ENCODE results near the gene GAR1. TPM values are rescaled to one million over a fixed set of nuclear protein-coding genes. Genes with fewer than 3 reads are reported as not detected.
A peak's percentile ranks its signal among the peaks of the same experiment; 100 is the strongest.

Gene GAR1
- total RNA-seq, 2 donors from 2014 or later: 9.3 to 11.1 TPM

GRCh38 chr4:109816082-109816442 is 500 bp downstream of the GAR1 start:
- Mint-ChIP-seq H3K36me3 (ENCODE audit: low read depth) (peaks cover 18% of the 10 kb centered on the region), H3K27me3 (no peaks in the 10 kb centered on the region), H3K27ac (peak overlapping the region; percentile 98), H3K4me3 (peak overlapping the region; percentile 99), H3K4me1 (peaks cover 40% of the 10 kb centered on the region)
- H3K9me3 ChIP-seq (ENCODE audit: control insufficient read depth, low read length, poor library complexity, severe bottlenecking): no peaks in the 10 kb centered on the region
- peak; percentile 25 to 37 (median 34) for DNase-seq
- ATAC-seq: peak; percentile 24

DNA sequence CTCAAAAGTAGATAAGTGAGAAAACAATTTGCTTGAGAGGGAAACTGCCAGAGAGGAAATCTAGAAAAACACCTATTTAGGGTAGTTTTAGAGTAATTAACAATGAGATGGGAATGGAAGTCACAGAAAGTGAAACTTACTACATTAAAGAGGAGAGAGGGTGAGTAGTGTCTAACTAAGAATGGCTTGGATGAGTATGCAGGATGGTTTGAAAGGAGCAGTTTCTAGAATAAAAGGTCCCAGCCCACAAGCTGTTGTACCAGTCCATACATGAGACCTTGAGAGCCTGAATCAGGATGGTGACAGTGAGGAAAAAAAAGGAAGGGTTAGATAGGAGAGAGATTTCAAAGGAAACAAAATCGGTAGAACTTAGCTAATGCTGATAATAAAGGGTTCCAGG is 1.3 kb downstream of the GAR1 start:
- H3K4me1 Mint-ChIP-seq: peaks cover 40% of the 10 kb centered on the region
- peak overlapping the region; percentile 99 for H3K4me3 Mint-ChIP-seq
- no peaks in the 10 kb centered on the region for H3K9me3 ChIP-seq (ENCODE audit: control insufficient read depth, low read length, poor library complexity, severe bottlenecking)
- peak overlapping the region; percentile 98 for H3K27ac Mint-ChIP-seq
- DNase-seq: no peak
- H3K36me3 Mint-ChIP-seq (ENCODE audit: low read depth): peaks cover 18% of the 10 kb centered on the region
- no peak for ATAC-seq
- no peaks in the 10 kb centered on the region for H3K27me3 Mint-ChIP-seq

GRCh38 chr4:109818268-109818667 is 2.7 kb downstream of the GAR1 start:
- ATAC-seq (no peak), DNase-seq (no peak)
- Mint-ChIP-seq H3K36me3 (ENCODE audit: low read depth) (peaks cover 20% of the 10 kb centered on the region), H3K27ac (no peak overlapping the region), H3K4me1 (peaks cover 40% of the 10 kb centered on the region), H3K27me3 (no peaks in the 10 kb centered on the region), H3K4me3 (no peak overlapping the region)
- no peaks in the 10 kb centered on the region for H3K9me3 ChIP-seq (ENCODE audit: control insufficient read depth, low read length, poor library complexity, severe bottlenecking)

GRCh38 chr4:109820563-109820962 is 5.0 kb downstream of the GAR1 start:
- ATAC-seq: no peak
- peaks cover 23% of the 10 kb centered on the region for H3K36me3 Mint-ChIP-seq (ENCODE audit: low read depth)
- H3K27ac Mint-ChIP-seq: peak overlapping the region; percentile 82
- no peaks in the 10 kb centered on the region for H3K9me3 ChIP-seq (ENCODE audit: control insufficient read depth, low read length, poor library complexity, severe bottlenecking)
- no peak overlapping the region for H3K4me3 Mint-ChIP-seq
- DNase-seq: no peak
- peaks cover 36% of the 10 kb centered on the region for H3K4me1 Mint-ChIP-seq
- H3K27me3 Mint-ChIP-seq: no peaks in the 10 kb centered on the region

DNA sequence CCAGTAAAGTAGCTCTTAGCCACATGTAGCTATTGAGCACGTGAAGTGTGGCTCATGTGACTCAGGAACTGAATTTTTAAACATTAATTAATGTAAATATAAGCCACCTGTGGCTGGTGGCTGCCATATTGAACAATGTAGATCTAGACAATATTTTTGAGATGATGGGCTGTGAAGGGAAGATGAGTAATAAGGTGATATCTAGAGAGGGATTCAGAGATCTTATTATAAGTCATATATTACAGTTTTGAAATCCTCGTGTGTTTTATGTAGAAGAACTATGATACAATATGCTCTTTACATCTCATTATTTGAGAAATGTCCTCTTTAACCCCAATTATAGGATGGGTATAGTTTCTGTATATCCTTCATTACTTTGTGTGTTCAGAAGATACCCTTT is 5.6 kb downstream of the GAR1 start:
- H3K27ac Mint-ChIP-seq: peak overlapping the region; percentile 82

DNA sequence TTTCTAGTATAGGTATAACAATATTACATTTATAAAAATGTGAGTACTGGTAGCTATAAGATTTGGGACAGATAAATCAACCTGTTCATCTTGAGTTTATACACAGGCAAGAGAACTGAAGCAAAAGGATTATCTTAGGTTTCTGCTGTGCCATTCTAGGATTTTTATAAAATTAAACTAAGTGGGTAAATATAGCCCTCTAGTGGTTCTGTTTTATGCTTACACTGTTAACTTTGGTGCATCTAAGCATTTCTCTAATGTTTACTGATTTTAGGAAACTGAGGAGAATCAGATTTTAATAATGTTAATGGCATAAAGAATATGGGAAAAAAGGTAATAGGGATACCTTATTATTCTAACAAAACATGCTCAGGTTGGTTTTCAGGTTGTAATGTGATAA is 11.2 kb downstream of the GAR1 start:
- H3K27ac Mint-ChIP-seq: no peak overlapping the region
- H3K36me3 Mint-ChIP-seq (ENCODE audit: low read depth): peaks cover 6% of the 10 kb centered on the region
- H3K27me3 Mint-ChIP-seq: no peaks in the 10 kb centered on the region
- no peak overlapping the region for H3K4me3 Mint-ChIP-seq
- DNase-seq (no peak), ATAC-seq (peak; percentile 51)
- peaks cover 2% of the 10 kb centered on the region for H3K4me1 Mint-ChIP-seq
- H3K9me3 ChIP-seq (ENCODE audit: control insufficient read depth, low read length, poor library complexity, severe bottlenecking): no peaks in the 10 kb centered on the region

More for the DNA sequence above, 5.6 kb downstream of the GAR1 start:
- ATAC-seq (no peak), DNase-seq (no peak)
- peaks cover 30% of the 10 kb centered on the region for H3K4me1 Mint-ChIP-seq
- no peaks in the 10 kb centered on the region for H3K9me3 ChIP-seq (ENCODE audit: control insufficient read depth, low read length, poor library complexity, severe bottlenecking)
- no peak overlapping the region for H3K4me3 Mint-ChIP-seq
- no peaks in the 10 kb centered on the region for H3K27me3 Mint-ChIP-seq
- H3K36me3 Mint-ChIP-seq (ENCODE audit: low read depth): peaks cover 21% of the 10 kb centered on the region

DNA sequence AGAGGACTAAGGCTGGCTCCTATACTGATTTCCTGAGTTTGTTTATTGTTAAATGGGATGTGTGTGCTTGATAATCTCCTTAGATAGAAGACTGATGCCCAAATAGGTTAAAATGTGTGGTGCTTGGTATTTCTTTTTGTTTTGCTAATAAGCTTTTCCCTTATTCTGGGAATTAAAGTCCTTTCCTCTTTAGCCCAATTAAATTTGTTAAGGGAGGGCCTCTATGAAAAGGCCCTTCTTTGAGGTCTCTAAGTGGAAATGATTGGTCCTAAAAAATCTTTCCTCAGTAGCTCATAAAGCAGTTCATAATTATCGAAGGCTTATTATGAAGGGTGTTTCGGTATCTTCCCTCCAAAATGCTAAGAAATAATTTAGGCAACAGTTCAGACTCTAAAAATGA is 12.1 kb downstream of the GAR1 start, which contains the start of gene RRH:
TSS of gene RRH (plus strand) at position 301 of the 400 bp plus-strand sequence. CDS start at position 357, 56 bp downstream.
- ATAC-seq (no peak), DNase-seq (no peak)
- Mint-ChIP-seq H3K27me3 (no peaks in the 10 kb centered on the region), H3K27ac (no peak within 1 kb of the TSS), H3K36me3 (ENCODE audit: low read depth) (peaks cover 6% of the 10 kb centered on the region), H3K4me1 (peaks cover 2% of the 10 kb centered on the region), H3K4me3 (no peak within 1 kb of the TSS)
- no peaks in the 10 kb centered on the region for H3K9me3 ChIP-seq (ENCODE audit: control insufficient read depth, low read length, poor library complexity, severe bottlenecking)

- ATAC-seq (no peak), DNase-seq (no peak)
- H3K4me1 Mint-ChIP-seq: no peaks in the 10 kb centered on the region
- H3K27ac Mint-ChIP-seq: no peak overlapping the region
- no peak overlapping the region for H3K4me3 Mint-ChIP-seq
- no peaks in the 10 kb centered on the region for H3K9me3 ChIP-seq (ENCODE audit: control insufficient read depth, low read length, poor library complexity, severe bottlenecking)
- peaks cover 9% of the 10 kb centered on the region for H3K36me3 Mint-ChIP-seq (ENCODE audit: low read depth)
- no peaks in the 10 kb centered on the region for H3K27me3 Mint-ChIP-seq
These were observed 18.2 kb downstream of the GAR1 start for GRCh38 chr4:109833756-109834155.

DNA sequence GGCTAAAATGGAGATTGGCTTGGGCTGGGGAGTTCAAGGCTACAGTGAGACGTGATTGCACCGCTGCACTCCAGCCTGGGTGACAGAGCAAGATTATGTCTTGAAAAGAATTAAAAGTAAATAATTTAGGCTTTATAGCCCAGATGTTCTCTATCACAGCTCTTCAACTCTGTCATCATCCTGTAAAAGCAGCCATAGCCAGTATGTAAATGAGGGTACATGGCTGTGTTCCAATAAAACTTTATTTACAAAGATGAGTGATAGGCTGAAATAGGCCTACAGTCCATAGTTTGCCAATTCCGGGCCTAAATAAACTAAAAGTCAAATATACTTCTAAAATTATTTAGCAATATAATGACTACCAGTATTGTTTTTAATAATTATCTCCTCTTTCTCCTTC is 21.4 kb downstream of the GAR1 start:
- no peak for ATAC-seq
- Mint-ChIP-seq H3K4me3 (no peak overlapping the region), H3K27me3 (no peaks in the 10 kb centered on the region), H3K27ac (no peak overlapping the region), H3K36me3 (ENCODE audit: low read depth) (peaks cover 10% of the 10 kb centered on the region), H3K4me1 (no peaks in the 10 kb centered on the region)
- H3K9me3 ChIP-seq (ENCODE audit: control insufficient read depth, low read length, poor library complexity, severe bottlenecking): no peaks in the 10 kb centered on the region
- no peak for DNase-seq

GRCh38 chr4:109846395-109847098 is 31.0 kb downstream of the GAR1 start:
- DNase-seq: no peak
- H3K4me3 Mint-ChIP-seq: no peak overlapping the region
- peaks cover 9% of the 10 kb centered on the region for H3K27me3 Mint-ChIP-seq
- no peaks in the 10 kb centered on the region for H3K9me3 ChIP-seq (ENCODE audit: control insufficient read depth, low read length, poor library complexity, severe bottlenecking)
- no peak for ATAC-seq
- peaks cover 4% of the 10 kb centered on the region for H3K4me1 Mint-ChIP-seq
- H3K27ac Mint-ChIP-seq: no peak overlapping the region
- H3K36me3 Mint-ChIP-seq (ENCODE audit: low read depth): peaks cover 2% of the 10 kb centered on the region

DNA sequence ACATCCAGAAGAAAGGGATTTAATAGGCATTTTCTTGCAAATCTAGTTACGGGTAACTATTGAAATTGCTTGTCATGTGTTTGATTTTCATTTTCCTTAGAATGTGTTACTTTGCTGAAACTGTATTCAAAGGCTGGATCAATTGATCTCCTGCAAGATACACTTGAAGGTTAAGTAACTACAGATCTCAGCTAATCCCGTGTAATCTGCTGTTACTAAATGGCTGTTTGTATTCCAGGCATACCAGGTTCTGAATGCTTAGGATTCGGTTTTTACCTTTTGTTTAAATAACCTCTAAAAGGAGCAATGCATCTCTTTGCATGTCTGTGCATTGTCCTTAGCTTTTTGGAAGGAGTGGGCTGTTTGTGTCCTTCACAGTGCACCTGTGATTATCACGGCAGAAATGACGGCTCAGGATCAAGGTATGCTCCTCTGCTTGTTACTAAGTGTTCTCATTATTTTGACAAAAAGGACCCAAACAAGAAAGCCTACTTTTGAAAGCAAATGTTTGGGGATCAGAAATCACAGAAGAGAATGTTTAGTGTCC is 32.4 kb downstream of the GAR1 start, which contains the start of gene LRIT3:
TSS of gene LRIT3 (plus strand) at position 212 of the 547 bp plus-strand sequence. CDS start at position 307, 95 bp downstream.
- Mint-ChIP-seq H3K4me1 (peaks cover 4% of the 10 kb centered on the region), H3K36me3 (ENCODE audit: low read depth) (peaks cover 2% of the 10 kb centered on the region), H3K27ac (no peak within 1 kb of the TSS), H3K4me3 (no peak within 1 kb of the TSS), H3K27me3 (peaks cover 9% of the 10 kb centered on the region)
- DNase-seq (no peak), ATAC-seq (no peak)
- H3K9me3 ChIP-seq (ENCODE audit: control insufficient read depth, low read length, poor library complexity, severe bottlenecking): no peaks in the 10 kb centered on the region

DNA sequence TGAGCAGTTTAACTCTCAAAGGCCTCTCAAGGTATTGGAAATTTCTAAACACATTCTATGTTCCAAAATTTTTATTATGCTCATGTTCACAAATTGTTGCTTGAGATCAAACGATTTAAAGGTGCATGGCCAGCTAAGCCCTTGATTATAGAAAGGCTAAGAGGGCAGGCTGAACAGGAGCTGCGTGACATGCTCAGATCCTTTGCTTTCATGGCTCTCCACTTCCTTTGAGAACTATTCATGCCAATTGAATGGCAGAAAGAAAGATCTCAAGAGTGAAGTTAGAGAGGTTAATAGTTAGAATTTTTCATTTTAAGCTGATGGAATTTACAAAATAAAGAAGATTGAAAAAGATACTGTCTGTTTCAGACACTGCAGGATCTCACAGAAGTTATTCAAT is 32.9 kb downstream of the GAR1 start:
- H3K4me3 Mint-ChIP-seq: no peak overlapping the region
- H3K4me1 Mint-ChIP-seq: peaks cover 4% of the 10 kb centered on the region
- peaks cover 9% of the 10 kb centered on the region for H3K27me3 Mint-ChIP-seq
- ATAC-seq (no peak), DNase-seq (no peak)
- H3K36me3 Mint-ChIP-seq (ENCODE audit: low read depth): peaks cover 2% of the 10 kb centered on the region
- no peak overlapping the region for H3K27ac Mint-ChIP-seq
- H3K9me3 ChIP-seq (ENCODE audit: control insufficient read depth, low read length, poor library complexity, severe bottlenecking): no peaks in the 10 kb centered on the region

DNA sequence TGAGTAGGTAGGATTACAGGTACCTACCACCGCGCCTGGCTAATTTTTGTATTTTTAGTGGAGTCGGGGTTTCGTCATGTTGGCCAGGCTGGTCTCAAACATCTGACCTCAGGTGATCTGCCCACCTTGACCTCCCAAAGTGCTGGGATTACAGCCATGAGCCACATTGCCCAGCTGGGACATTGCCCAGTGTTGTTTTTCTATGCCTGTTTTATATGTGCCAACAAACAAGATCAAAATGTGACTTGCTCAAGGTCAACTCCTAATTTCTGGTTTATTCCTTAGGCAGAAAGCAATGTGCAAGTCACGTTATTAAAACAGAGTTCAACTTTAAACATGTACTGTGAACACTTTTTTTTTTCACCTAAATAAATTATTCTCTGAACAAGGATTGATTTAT is 35.0 kb downstream of the GAR1 start:
- DNase-seq (no peak), ATAC-seq (no peak)
- no peaks in the 10 kb centered on the region for H3K9me3 ChIP-seq (ENCODE audit: control insufficient read depth, low read length, poor library complexity, severe bottlenecking)
- H3K27me3 Mint-ChIP-seq: peaks cover 9% of the 10 kb centered on the region
- H3K36me3 Mint-ChIP-seq (ENCODE audit: low read depth): peaks cover 2% of the 10 kb centered on the region
- H3K27ac Mint-ChIP-seq: no peak overlapping the region
- peaks cover 4% of the 10 kb centered on the region for H3K4me1 Mint-ChIP-seq
- H3K4me3 Mint-ChIP-seq: no peak overlapping the region

All from T-helper 17 cell (primary cell).